Measurements from ENCODE around the gene HRH3.

HRH3 gene

DNA sequence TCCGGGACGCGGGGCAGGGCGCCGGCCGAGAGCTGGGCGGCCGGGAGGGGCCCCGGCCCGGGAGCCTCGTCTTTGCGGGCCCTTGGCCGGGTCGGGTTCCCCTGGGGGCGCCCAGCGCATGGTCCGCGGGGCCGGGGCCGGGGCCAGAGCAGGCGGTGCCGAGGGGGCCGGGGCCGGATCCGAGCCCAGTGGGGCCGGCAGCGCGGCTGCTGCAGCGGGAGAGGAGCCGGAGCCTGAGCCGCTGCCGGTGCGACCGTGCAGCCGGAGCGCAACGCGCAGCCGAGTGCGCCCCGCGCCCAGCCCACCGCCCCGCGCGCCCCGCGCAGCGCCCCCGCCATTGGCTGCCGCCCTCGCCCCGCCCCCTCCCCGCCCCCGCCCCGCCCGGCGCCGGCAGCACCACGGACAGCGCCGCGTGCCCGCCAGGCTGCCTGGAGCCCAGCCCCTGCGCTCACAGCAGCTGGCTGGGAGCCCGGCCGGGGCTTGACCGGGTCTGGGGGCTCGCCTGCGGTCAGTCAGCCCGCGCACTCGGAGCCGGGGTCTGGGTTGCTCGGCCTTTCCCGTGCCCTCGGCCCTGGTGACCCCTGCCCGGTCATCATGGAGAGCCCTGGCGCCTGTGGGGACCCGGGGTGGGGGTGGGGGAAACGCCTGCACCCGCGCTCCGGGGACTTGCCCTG lies at the start of gene HRH3:
Gene HRH3 (minus strand): TSS at position 287 of the 674 bp plus-strand sequence. CDS start 308 bp downstream, outside the sequence.
- peak in 6 of 14 donors; percentile 6 to 56 (median 18) for DNase-seq

DNA sequence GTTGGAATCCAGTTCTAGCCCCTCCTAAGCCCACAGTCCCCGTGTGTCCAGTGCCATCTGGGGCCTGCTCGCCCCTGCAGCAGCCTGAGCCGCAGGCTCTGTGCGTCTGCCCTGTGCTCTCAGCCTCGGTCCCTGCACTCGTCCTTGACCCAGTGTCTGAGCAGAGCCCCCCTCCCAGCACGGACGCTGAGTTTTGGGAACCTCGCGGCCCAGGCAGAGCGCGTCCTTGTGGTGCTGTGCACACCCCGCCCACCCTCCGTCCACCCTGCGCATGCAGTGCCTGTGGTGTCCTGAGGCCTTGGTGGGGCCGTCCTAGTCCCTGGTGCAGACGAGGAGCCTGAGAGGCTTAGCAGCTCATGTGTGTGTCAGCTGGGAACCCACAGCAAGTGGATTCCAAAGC lies 49.8 kb upstream of the HRH3 start:
- no peak for DNase-seq

GRCh38 chr20:62269378-62269777 lies 49.3 kb upstream of the HRH3 start:
- DNase-seq: no peak

GRCh38 chr20:62268228-62268900 lies 48.3 kb upstream of the HRH3 start:
- no peak for DNase-seq

DNA sequence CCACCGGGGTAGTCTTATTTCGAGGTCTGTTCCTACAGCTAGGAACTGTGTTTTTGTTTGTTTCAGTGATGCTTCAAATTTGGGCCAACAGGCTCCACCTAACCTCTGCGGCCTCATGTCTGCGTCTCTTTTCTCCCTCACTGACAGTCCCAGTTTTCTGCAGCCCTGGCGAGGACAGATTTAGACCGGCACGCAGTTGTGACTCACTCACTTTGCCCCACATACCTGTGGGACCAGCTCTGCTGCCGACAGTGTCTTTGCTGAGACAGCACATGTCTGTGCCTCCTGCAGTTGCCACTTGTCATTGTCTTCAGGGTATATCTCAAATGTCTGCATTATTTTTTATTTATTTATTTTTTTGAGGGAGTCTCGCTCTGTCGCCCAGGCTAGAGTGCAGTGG lies 47.5 kb upstream of the HRH3 start:
- peak in 1 of 14 donors; percentile 44 for DNase-seq

DNA sequence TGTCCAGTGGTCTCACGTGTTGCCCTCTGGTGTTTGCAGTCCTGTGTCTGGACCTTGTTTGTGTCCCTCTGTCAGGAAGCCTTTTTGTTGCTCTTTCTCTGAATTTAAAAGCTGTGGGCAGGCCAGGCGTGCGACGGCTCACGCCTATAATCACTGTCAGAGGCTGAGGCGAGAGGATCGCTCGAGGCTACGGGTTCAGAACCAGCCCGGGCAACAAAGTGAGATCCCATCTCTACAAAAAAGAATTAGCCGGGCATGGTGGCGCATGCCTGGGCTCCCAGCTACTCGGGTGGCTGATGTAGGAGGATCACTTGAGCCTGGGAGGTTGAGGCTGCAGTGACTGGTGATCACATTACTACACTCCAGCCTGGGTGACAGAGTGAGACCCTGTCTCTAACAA lies 46.8 kb upstream of the HRH3 start:
- no peak for DNase-seq

DNA sequence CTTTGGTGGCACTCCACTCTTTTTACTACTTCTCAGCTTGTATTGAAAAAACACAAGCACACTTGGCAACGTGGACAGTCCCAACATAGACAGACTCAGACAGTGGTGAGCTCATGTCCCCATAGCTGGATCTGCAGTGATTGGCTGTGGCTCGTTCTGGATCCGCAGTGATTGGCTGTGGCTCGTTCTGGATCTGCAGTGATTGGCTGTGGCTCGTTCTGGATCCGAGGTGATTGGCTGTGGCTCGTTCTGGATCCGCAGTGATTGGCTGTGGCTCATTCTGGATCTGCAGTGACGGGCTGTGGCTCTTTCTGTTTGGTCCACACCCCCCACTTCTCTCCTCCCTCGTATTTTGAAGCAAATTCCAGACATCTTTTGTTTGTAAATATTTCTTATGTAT lies 46.3 kb upstream of the HRH3 start:
- no peak for DNase-seq

- DNase-seq: no peak
These were observed 45.3 kb upstream of the HRH3 start for GRCh38 chr20:62265365-62265764.

GRCh38 chr20:62263396-62263795 lies 43.3 kb upstream of the HRH3 start:
- DNase-seq: no peak

DNA sequence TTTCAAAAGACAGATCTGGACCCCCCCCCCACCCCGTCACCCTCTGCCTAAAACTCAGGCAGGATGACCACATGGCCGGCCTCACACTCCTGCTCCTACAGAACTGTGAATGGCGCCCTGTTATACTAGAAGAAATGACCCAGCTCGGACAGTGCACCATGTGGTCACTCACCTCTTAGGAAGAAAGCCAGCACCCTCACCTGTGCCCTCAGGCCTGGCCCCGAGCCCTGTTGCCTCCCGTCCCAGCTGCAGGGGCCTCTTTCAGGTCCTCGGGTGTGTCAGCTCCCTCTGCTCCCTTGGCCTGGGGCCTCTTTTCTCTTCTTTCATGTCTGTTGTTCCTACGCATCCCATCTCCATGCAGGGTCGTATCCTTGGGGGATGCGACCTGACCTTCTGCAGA lies 42.0 kb upstream of the HRH3 start:
- no peak for DNase-seq

DNA sequence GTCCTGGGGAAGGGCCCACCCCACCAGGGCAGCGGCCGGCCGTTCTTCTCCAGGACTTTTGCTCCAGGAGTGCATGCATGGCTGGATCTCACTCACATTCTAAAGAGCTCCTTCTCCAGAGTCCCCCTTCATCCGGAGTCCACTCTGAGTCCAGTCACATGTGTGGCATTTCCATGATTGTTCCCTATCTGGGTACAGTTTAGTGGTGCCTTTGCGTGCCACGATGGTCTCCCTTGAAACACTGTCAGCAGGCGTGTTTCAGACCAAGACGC lies 39.2 kb upstream of the HRH3 start:
- no peak for DNase-seq

DNA sequence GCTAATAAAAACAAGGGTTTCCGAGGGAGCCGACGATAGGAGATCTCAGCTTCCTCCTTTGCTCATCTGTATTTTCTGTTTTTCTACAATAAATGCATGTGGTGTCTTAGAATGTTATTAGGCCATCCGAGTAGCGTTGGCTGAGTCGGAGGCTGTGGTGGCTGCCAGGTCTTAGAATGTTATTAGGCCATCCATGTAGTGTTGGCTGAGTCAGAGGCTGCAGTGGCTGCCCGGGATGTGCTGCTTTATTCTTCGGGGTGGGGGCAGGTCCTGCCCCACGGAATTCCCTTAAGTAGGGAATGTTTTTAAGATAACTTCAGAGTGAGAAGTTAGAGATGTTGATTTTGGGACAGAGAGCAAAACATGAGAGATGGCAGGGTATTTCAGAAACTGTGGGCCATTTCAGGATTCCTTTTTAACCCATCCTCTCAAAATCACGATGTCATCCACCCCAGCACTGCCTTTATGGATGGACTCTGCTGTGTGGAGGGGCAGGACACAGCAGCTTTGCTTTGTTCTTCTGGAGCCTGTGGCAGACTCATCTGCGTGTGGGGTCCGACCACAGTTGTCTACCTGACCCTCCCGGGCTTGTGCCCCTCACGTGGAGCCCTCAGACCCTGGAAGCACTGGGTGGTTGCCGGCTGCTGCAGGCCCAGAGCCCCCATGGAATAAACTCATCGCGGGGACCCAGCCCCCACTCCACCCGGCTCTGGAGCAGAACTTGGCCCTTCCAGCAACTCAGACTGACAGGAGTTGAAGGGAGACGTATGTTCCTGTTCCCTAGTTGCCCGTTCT lies 38.6 kb upstream of the HRH3 start:
- peak in 3 of 14 donors; percentile 29 to 60 (median 39) for DNase-seq

DNA sequence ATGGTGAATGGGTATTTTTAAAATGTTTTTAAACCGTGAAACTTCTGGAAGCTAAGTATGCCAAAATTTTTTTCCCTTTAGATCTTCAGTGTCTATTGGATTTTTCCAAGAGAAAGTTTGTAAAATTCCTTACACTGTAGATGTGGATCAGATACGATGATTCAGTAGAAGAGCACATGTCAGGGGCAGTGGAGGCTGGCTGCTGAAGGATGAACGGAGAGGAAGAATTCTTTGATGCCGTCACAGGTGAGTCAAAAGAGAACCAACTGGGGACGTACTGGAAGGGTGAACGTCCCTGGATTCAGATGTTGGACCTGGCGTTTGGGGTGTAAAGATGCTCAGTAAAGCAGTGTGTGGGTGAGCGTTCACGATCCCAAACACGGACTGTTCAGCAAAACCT lies 35.9 kb upstream of the HRH3 start:
- no peak for DNase-seq

DNA sequence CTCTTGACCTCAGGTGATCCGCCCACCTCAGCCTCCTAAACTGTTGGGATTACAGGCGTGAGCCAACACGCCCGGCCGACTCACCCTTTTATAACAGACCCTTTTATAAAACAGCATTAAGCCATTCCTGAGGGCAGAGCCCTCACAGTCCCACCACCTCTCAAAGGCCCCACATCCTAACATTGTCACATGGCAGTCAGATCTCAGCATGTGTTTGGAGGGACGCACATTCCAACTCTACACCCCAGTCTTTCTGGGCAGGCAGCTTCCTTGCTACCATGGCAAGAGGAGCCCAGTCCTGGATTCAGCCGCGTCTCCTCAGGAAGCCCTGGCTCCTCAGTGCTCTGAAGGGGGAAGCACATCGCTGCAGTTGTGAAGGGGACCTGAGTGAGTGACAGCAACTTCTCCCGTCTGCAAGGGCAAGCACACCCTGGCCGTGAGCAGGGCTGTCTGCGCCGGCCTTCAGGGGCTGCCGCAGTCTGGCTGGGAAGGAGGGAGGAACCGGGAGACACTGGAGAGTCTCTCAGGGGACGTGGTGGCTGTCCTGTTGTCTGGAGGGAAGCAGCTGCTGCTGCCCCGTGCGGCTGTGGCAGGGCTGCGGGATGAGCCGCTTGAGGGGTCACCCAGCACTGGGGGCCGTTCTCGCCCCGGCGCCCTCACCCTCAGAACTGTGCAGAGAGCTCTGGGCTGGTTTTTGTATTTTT lies 34.1 kb upstream of the HRH3 start:
- DNase-seq: no peak

- no peak for DNase-seq
These were observed 33.3 kb upstream of the HRH3 start for GRCh38 chr20:62253398-62253797.

- DNase-seq: no peak
These were observed 32.4 kb upstream of the HRH3 start for GRCh38 chr20:62252342-62252966.

DNA sequence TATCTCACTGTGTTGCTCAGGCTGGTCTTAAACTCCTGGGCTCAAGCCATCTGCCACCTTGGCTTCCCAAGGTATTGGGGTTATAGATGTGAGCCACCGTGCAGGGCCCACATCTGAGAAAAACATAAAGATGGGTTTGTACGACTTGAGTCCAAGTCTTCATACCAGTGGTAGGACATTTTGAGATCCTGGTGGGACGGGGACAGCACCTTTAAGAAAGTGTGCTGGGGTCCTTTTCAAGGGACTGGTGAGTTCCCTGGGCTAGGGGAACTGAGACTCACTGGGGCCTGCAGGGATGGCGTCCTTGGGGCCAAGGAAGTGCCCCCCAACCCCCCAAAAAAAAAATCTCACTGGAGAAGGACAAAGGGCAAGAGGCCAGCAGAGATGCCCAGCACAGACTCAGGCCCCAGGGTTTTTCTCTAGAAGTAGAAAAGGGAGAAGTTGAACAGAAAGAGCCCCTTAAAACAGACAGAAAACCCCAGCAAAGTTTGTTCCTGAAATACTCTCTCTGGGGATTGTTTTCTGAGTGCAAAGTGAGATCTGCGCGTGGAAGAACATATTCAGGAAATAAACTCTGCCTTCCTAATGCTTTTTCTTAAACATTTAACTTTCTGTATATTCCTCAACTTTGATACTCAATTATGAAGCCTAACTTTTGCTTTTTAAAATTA lies 28.9 kb upstream of the HRH3 start:
- DNase-seq: no peak

DNA sequence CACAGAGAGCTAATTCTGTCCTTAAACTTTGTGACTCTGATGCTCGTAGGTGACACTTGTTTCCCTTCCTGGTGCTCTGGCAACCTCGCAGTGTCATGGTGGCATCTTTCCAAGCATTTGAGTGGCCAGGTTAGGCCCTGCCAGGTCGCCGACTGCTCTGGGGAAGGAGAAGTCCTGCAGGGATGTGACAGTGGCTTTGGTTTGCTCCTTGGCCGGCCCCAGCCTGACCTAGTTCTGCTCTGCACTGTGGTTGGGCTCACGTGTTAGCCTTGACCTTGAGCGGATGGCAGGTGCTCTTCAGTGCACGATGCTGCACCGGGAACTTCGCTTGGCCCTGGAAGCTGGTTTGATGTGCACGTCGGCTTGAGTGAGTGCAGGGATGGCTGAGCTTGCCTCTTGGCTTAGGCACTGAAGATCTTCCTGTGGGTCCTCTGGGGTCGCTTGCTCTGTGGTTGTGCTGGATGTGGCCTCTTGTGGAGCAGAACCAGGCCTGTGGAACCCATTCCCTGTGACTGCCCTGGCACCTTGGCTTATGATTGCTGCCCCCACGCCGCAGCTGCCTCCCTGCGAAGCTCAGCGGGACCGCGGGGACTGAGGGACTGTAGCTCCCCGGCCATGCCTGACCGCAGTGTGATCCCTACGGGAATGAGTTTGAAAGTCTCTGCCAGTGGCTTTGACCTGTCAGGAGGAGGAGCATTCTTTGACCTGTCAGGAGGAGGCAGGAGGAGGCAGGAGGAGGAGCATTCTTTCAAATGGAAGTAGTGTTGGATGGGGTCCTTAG lies 27.0 kb upstream of the HRH3 start:
- DNase-seq: peak in 2 of 14 donors; percentile 33 to 90

GRCh38 chr20:62246431-62246830 lies 26.4 kb upstream of the HRH3 start:
- no peak for DNase-seq

DNA sequence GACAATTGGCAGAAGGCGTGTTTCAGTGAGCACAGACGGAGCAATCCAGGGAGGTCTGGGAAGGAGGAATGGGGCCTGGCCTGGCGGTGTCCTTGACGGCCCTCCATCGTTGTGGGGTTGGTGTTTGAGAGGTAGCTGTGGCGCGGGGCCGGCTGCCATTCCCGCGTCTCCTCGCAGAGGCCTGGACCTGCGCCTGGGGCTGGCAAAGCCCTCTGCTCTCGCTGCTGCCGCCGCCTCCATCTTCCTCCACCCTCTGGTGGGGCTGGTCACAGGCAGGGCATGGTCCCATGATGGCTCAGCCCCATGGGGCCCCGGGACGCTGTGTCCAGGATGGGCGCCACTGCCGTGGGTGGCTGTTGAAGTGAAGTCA lies 25.8 kb upstream of the HRH3 start:
- DNase-seq: peak in 1 of 14 donors; percentile 45

DNA sequence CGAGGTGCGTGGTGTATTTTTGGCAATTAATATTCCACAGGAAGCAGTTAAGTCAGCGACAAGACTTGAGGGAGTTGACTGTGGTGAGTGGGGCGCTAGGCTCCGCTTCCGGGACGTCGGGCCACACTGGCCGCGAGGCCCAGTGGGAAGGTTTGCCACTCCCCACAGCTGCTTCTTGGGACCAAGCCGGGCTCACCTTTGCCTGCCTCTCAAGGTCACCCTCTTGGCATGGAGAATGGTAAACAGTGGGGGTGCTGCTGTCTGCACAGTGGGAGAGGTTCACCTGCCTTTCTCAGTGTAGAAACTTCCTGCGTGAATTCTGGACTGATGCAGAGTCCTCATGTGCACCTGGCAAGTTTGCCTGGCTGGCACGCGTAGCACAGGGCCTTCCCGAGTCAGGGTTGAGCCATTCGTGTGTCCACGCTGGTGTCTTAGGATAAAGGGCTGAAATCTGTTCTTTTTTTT lies 24.6 kb upstream of the HRH3 start:
- DNase-seq: peak in 1 of 14 donors; percentile 24

Measured in C1 segment of cervical spinal cord (tissue), 14 donors.